WTC11 (cell line): ENCODE data around the gene MCF2L.

Experiments used
- EMX1 ChIP-seq: fragments of 250-450 bp; sonication (Bioruptor Pico); IDR thresholded peaks from 2 replicates; pipeline ENCODE4 v1.8.0; 2021; ENCODE audit warnings: mild to moderate bottlenecking
- RELA ChIP-seq: sonication (generic); formaldehyde crosslinking; IDR thresholded peaks from 2 replicates; pipeline ENCODE4 v1.8.1; 2022; ENCODE audit warnings: missing genetic modification reagents, mild to moderate bottlenecking, borderline replicate concordance
- SP1 ChIP-seq: sonication (generic); formaldehyde crosslinking; conservative IDR thresholded peaks from 2 replicates; pipeline ENCODE4 v1.8.1; 2022; ENCODE audit warnings: missing genetic modification reagents
- TF ChIP-seq, protein P1 (sequence below): fragments of 200-600 bp; IDR thresholded peaks from 2 replicates; pipeline ENCODE4 v1.8.0; 2022; ENCODE audit warnings: antibody characterized with exemption

DNA sequence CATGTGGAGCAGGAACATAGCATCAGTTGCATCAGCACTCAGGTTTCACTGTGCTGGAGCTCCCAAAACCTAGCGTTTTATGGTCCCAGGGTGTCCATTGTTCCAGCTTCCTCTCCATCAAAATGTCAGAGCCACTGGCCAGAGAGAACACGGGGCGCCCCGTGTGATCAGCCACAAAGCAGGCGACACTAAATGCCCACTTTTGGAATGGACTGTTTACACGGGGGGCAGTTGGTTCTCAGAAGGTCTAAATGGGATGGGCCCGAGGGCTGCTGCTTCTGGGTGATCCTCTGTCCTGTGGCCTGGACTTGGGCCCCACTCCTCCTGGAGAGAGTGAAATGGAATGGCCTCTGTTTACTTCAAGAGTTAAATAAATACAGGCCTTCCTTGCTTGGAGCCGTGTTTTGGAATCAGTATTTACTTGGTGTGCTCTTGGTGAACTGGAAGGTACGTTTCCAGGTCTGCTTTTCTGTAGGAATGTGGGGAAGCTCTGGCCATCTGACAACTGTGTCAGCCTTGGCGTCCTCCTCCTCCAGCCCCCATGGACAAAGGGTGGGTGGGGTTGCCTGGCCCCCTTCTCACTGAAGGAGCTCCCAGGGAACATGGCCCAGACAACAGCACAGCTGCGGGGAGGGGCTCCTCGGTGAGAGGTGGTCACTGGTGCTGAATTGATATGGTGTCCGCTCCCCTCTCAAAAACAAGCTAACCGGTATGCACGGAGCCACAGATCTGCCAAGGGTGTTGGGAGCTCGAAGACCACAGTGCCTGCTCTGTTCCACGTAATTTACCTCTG lies 16.1 kb upstream of the MCF2L start:
- no peak for TF ChIP-seq SP1 (CRISPR knock-in tag)
- TF ChIP-seq EMX1 (CRISPR knock-in tag): no peak
- no peak for TF ChIP-seq RELA (CRISPR knock-in tag)
- TF ChIP-seq, protein P1, sequence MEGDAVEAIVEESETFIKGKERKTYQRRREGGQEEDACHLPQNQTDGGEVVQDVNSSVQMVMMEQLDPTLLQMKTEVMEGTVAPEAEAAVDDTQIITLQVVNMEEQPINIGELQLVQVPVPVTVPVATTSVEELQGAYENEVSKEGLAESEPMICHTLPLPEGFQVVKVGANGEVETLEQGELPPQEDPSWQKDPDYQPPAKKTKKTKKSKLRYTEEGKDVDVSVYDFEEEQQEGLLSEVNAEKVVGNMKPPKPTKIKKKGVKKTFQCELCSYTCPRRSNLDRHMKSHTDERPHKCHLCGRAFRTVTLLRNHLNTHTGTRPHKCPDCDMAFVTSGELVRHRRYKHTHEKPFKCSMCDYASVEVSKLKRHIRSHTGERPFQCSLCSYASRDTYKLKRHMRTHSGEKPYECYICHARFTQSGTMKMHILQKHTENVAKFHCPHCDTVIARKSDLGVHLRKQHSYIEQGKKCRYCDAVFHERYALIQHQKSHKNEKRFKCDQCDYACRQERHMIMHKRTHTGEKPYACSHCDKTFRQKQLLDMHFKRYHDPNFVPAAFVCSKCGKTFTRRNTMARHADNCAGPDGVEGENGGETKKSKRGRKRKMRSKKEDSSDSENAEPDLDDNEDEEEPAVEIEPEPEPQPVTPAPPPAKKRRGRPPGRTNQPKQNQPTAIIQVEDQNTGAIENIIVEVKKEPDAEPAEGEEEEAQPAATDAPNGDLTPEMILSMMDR: no peak
